ENCODE data around the gene TLCD1.

Gene TLCD1

GRCh38 chr17:28712705-28713415 is 13.2 kb downstream of the TLCD1 start:
- no peak for DNase-seq

- DNase-seq = peak; percentile 77 to 91 (median 88)
Measured at GRCh38 chr17:28712032-28712704, 13.9 kb downstream of the TLCD1 start.

GRCh38 chr17:28711723-28712031 is 14.4 kb downstream of the TLCD1 start, which contains the start of gene PROCA1:
Gene PROCA1 (minus strand): TSS chr17:28711888. CDS start chr17:28711660, 228 bp downstream.
- peak in 1 of 4 experiments; percentile 15 for DNase-seq

- peak; percentile 86 to 94 (median 92) for DNase-seq
Measured at GRCh38 chr17:28710861-28711722, 14.9 kb downstream of the TLCD1 start.

GRCh38 chr17:28707339-28707720 is 18.7 kb downstream of the TLCD1 start:
- no peak for DNase-seq

- no peak for DNase-seq
Measured at GRCh38 chr17:28706471-28707338, 19.3 kb downstream of the TLCD1 start.

- no peak for DNase-seq
Measured at GRCh38 chr17:28705728-28706334, 20.2 kb downstream of the TLCD1 start.

GRCh38 chr17:28705074-28705659 is 20.9 kb downstream of the TLCD1 start:
- no peak for DNase-seq

- no peak for DNase-seq
Measured at GRCh38 chr17:28704219-28704858, 21.7 kb downstream of the TLCD1 start.

- no peak for DNase-seq
Measured at GRCh38 chr17:28703552-28704218, 22.3 kb downstream of the TLCD1 start.

GRCh38 chr17:28702752-28703150 is 23.3 kb downstream of the TLCD1 start:
- no peak for DNase-seq

GRCh38 chr17:28702026-28702751 is 23.8 kb downstream of the TLCD1 start:
- DNase-seq = no peak

GRCh38 chr17:28700830-28701492 is 25.1 kb downstream of the TLCD1 start:
- no peak for DNase-seq

GRCh38 chr17:28700278-28700677 is 25.8 kb downstream of the TLCD1 start:
- DNase-seq = no peak

GRCh38 chr17:28698253-28698941 is 27.6 kb downstream of the TLCD1 start:
- DNase-seq = no peak

- DNase-seq = no peak
Measured at GRCh38 chr17:28693869-28694268, 32.2 kb downstream of the TLCD1 start.

- DNase-seq = no peak
Measured at GRCh38 chr17:28689011-28689410, 37.0 kb downstream of the TLCD1 start.

GRCh38 chr17:28688481-28688880 is 37.6 kb downstream of the TLCD1 start:
- no peak for DNase-seq

GRCh38 chr17:28686296-28686695 is 39.7 kb downstream of the TLCD1 start:
- DNase-seq = no peak
